HG03354 (cell line): ENCODE results near the gene ACSL4.
"Not testable (repeated sequence)": the region's sequence is repeated elsewhere in the genome, so short reads cannot be mapped to it uniquely, and the experiment has no call there.

ENCODE experiments used
- ATAC-seq: cut with Tn5 transposase; IDR thresholded peaks from one replicate; pipeline ENCODE4 v1.9.1; 2021; ENCODE audit warnings: mild to moderate bottlenecking; ENCODE audit not compliant: unreplicated experiment, poor library complexity, severe bottlenecking

Gene ACSL4

DNA sequence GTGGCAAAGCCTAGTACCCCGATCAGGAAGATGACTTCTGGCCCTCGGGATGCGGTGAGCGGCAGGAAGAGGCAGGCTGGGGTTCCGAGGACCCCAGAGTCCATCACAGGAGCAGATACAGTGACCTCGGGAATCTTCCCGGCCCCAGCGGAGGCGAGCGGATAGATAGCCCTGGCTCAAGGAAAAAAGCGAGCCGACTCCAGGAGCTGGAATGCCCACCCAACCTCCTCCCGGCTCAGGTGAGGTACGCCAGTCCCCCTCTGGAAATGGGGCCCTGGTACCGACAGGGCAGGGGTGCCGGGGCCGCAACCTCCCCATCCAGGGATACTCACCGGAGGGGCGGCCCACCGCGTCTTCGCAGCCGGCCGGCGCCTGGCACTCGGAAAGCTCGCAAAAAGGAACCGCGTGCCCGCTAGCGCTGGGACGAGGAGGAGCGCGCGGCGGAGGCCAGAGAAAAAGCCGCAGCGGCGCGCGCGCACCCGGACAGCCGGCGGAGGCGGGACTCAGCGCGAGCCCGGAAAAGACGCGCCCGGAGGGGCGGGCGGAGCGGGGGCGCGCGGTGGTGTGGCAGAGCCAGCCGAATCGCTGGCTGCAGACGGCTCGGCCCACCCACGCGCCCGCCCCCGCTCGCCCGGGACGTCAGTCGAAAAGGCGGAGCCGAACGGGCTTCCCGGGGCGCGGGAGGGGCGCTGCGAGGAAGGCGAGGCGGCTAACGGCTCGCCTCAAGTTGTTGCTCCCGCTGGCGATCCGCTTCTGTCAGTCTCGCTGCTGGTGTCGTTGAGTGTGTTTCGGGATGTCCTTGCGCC, at the start of gene ACSL4:
TSS of gene ACSL4 (minus strand) at position 451 of the 806 bp plus-strand sequence. CDS start 49,894 bp downstream, outside the sequence.
- ATAC-seq, result peak; percentile 80

DNA sequence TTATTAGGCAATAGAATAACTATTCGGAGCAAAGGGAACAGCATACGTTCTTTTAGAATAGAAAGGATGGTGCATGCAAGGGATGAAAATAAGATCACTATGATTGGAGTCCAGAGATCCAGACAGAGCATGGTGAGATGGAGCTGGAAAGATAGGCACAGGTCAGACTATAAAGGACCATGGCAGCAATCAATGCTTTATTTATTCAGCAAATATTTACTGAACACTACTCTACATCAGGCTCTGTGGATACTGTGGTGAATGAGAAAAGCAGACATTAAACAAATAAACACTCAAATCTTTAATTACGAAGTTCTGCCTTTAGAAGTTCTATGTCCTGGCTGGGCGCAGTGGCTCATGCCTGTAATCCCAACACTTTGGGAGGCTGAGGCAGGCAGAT, 44.7 kb upstream of the ACSL4 start:
- ATAC-seq, result no peak

DNA sequence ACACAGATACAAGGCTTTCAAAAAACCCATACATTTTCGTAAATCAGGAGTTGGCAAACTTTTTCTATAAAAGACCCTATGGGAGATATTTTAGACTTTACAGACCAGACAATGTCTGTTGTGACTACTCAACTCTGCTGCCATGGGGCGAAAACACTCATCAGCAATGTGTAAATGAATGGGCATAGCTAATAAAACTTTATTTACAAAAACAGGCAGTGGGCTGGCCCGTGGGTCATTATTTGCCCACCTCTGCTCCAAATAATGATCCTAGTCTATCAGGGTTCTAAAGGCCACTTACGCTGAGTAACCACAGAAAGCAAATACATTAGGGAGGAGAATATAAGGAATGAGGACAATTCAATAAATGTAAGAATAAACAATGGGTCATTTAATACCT, 43.9 kb upstream of the ACSL4 start:
- no peak for ATAC-seq

DNA sequence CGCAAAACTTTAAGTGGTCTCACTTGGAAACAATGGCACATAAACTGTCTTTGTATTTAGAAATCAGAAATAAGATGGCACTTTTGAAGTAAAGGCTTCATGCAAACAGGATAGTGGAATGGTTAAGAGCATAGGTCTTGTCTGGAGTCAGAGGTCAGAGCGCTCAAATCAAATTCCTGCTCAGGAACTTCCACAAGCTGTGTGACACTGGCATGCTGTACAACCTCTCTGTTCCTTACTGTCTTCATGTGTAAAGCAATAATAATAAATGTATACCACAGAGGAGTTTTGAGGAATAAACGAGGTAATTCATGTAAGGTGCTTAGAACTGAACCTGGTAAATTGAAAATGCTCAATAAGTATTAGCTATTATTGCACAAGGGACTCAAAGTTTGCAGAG, 43.4 kb upstream of the ACSL4 start:
- ATAC-seq, result no peak

DNA sequence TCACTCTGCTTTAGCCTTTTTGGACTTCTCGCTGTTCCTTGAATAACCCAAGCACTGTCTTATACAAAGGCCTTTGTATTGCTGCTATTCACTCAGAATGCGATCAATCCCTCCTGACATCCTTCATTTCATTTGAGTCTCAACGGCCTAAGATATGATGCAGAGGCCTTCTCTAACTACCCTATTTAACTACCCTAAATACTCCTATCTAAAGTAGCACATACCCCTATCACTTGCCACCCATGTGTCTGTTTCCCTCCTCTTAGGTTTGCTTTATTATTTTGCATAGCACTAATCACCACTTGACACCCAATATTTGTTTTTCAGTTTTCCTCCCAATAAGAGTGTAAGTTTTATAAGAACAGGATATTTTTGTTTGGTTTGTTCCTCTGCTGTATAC, 42.3 kb upstream of the ACSL4 start:
- ATAC-seq, result no peak

DNA sequence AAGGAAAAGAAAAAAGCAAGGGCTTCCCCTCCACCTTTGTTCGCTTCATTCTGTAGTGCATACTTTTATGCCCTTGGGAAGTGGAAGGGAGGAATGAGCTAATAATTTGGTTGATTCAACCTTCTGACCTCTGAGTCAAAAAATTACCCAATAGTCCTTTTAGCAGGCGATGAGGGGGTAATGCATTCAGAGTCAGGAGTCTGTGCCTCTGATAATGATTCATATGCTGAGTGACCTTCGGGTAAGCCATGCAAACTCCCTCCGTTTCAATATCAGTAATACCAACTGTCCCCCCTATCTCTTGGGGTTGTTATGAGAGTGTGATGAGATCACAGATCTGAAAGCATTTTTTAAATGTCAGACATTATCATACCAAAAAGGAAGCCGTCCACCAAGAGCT, 41.6 kb upstream of the ACSL4 start:
- ATAC-seq, result peak; percentile 98

DNA sequence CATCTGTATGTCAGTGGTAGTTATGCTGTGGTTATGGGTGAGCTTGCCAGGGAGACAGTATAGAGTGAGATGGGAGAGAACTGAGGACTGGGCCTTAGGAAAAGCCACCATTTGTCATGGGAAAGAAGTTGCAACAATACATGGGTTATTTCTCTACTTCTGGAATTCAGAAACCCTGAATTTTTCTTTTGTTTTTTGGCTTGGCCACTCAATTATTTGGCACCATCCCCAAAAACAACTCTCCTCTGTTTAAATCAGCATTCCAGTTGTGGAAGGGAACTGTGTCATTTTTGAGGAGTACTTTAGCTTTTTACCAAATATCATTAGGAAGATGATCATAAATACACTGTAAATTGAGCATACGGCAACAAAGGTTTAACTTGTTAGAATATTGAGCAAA, 41.1 kb upstream of the ACSL4 start:
- ATAC-seq, result no peak

DNA sequence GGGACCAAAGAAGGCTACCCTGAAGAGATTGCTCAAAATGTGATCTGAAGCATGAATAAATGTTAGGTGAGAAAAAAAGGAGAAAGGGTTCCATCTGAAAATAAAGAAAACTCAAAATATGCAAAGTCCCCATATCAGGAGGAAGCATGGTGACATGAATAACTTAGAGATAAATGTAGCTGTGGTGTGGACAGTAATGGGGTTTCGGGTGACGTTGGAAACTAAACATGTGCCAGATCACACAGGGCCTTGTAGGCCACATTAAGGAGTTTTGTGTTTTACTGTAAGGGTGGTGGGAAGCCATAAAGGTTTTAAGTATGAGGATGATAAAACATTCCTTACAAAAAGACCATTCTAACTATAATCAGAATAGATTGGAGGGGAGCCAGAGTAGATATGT, 40.3 kb upstream of the ACSL4 start:
- no peak for ATAC-seq

DNA sequence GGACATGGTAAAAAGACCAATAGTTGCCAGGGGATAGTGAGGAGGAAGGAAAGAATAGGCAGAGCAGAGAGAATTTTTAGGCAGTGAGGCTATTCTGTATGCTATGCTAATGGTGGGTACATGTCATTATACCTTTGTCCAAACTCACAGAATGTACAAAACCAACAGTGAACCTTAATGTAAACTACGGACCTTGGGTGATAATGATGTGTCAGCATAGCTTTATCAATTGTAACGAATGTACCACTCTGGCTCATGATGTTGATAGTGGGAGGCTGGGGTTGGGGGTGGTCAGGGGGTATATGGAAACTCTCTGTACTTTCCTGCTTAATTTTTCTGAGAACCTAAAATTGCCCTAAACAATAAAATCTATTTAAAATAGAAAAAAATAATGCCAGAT, 37.7 kb upstream of the ACSL4 start:
- no peak for ATAC-seq

DNA sequence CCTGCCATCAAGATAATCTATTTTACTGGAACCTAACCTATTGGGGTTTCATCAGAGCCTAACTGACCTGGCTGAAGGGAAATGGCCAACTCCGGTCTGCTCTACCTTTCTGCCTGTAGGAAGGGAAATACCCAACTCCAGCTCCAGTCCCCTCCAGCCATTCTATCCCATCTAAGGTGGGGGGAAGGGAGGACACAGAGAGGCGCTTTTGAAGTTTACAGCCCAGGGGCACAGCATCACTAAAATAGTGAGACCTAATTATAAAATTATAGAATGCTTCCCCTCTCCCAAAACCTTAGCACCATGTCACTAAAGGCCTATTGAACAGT, 27.8 kb upstream of the ACSL4 start:
- ATAC-seq, result no peak

DNA sequence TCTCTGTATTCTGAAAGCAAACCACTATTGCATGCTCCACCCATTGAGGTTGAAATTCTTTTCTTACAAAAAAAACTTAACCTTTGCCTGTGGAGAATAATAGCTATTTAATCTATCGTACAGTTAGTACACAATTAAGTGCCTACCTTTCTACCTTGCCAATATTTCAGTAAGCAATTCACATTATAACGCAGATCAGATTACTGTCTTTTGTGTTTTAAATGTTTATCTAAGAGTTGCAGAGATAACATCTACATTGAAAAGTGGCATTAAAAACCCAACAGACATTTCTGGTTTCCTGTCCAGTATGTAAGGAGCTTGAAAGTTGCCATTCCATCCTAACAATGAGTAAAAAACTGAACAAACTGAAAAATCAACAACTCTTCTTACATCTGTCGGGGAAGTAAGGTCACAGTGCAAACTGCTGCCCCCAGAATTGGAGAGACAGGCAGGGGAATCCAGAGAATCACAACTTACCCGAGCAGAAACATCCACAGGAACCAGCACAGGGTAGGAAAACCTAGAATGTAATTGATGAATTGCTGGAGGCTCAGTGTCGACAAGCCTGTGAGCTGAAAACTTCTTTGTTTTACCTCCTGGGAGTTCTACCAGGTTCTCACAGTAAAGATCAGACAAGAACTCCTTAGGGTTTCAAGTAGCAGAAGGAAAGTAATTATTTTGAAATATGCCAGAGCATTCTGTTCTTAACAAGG, 27.3 kb upstream of the ACSL4 start:
- no peak for ATAC-seq

DNA sequence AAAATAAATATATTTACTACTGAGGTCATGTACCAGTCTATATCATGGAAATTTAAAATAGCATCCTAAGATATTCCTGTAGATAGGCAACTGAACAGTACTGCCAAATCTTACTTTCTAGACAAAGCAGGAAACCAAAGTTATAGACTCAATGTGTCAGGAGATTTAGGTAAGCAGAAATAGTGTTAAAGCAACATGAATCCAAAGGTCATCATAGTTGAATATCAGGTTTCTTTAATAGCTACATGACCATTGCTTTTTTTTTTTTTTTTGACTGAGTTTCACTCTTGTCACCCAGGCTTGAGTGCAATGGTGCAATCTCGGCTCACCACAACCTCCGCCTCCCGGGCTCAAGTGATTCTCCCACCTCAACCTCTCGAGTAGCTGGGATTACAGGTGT, 20.2 kb upstream of the ACSL4 start:
- no peak for ATAC-seq

DNA sequence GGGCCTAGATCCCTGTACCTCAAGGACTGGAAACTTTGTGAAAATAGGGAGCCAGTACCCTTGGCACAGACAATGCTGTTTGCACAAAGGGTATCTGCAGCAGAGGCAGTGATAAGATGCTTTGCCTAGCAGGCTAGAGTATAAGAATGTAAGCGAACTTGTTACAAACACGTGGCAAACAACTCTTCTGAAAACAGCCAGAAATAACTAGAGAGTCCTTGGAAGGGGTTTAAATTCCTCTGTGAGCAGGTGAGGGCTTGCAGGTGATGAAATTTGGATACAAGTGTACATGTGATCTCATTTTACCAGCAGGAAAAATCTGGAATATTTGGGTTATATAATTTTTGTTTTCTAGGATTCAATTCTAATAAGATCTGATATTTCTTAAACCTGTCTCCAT, 18.6 kb upstream of the ACSL4 start:
- no peak for ATAC-seq

DNA sequence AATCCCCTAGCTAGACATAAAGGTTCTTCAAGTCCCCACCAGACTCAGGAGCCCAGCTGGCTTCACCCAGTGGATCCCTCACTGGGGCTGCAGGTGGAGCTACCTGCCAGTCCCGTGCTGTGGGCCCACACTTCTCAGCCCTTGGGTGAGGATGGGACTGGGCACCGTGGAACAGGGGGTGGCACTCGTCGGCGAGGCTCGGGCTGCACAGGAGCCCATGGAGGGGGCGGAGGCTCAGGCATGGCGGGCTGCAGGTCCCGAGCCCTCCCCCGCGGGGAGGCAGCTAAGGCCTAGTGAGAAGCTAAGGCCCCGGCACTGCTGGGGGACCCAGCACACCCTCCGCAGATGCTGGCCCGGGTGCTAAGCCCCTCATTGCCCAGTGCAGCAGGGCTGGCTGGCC, 16.1 kb upstream of the ACSL4 start:
- no peak for ATAC-seq

DNA sequence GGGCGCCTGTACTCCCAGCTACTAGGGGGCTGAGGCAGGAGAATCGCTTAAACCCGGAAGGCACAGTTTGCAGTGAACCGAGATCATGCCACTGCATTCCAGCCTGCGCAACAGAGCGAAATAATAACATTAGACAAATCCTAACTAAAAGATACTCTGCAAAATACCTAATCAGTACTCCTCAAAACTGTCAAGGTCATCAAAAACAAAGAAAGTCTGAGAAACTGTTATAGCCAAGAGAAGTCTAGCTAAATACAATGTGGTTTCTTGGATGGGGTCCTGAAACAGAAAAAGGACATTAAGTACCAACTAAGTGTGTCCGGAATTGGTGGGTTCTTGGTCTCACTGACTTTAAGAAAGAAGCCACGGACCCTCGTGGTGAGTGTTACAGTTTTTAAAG, 14.6 kb upstream of the ACSL4 start:
- no peak for ATAC-seq

DNA sequence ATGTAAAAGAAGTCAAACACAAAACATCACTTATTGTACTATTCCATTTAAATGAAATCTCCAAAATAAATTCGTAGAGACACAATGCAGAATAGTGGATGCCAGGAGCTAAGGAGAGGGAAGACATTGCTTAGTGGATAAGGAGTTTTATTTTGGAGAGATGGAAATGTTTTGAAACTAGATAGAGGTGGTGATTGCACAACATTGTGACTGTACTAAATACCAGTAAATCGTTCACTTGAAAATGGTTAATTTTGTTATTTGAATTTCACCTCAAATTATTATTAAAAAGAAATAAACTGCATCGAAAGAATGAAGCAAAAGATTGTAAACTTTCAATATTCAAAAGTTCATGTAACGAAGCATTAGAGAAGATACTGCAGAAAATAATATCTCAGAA, 9.7 kb upstream of the ACSL4 start:
- no peak for ATAC-seq

DNA sequence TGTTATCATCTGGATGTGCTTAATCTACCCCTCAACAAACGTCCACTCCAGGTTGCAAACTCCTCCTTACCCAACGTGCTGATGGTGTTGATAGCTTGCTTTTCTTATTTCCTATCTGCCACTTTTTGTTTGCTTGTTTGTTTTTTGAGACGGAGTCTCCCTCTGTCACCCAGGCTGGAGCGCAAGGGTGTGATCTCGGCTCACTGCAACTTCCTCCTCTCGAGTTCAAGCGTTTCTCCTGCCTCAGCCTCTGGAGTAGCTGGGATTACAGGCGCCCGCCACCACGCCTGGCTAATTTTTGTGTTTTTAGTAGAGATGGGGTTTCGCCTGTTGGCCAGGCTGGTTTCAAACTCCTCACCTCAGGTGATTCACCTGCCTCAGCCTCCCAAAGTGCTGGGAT, 7.8 kb upstream of the ACSL4 start:
- not testable (repeated sequence) for ATAC-seq

DNA sequence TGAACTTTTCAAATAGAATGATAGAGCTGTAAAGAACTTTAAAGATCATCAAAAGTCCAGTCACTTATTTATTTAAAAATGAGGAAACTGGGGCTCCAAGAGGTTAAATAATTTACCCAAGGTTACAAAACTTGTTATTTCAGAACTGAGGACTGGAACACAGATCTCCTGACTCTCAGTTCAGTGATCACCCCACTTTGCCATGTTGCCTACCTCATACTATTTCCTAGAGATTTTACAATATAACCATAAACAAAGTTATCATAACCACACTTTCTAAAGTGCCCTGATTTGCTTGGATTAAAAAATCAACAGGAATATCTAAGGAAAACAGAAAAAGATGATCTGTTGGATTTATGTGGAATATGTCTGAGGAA, 7.4 kb upstream of the ACSL4 start:
- no peak for ATAC-seq

DNA sequence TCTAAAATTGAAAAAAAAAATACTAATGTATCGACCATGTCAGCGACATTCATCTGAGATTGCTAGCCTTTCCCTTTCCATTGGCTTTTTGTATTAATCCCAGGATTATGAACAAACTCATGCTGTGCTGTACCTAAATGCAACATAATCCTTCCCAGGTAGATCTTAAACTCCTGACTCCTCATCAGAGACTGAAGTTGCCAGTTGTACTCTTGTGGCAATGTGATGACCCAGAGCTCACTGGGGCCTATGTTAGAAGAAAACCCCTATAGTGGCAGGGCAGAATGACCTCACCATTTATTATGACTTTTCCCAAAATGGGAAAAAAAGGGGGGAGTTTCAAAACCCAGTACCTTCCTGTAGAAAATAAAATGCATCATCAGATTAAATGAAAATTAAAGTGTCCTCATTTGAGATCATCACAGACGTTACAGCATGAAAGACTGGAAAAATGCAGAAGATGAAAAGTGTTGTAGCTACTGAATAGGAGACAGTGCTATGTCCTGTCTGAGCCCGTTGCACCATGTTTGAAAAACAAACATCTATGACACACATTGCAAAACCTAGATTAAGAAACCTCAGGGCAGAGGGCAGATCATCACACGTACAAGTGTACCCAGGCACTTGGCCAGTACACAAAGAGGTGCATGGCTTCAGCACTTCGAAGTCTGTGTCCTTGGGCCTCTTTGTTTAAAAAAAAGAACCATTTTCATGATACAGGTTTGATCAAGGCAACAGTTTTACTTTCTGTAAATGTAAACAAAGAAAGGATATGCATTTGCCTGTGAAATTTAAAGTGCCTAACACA, 6.8 kb upstream of the ACSL4 start:
- no peak for ATAC-seq

DNA sequence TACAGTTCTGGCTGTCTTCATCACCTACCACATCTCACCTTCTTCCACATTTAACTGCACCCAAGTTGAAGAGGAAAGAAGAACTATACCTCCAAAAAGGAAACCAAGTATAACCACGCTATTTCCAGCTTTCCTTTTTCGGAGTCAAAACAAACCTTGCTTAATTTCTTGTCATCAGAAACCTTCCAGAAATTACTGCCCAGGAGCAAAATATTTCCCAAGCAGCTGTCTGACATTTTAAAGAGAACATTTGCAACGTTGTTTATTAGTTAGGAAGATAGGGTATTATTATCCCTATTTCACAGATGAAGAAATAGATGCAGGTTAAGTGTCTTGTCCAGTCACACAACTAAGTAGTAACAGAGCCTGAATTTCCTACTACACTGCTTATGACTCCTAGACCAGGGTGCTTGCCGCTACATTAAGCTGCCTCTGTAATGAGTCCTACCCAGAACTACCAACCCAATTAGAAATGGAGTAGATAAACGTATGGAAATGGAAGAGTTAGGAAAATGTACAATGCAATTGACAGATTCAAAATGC, 2.2 kb upstream of the ACSL4 start:
- ATAC-seq, result no peak
